SK-N-SH (cell line): ENCODE measurements around the gene ARMCX5. TPM values are rescaled to one million over a fixed set of nuclear protein-coding genes. Genes with fewer than 3 reads are reported as not detected.

Experiments used
- CTCF ChIA-PET: fragments of 300-600, 350-600 bp; formaldehyde crosslinking; extraction: SDS; loops from one replicate; lab custom pipeline; 2021; lab: Yijun Ruan, JAX
- POLR2A ChIA-PET: fragments of 350-600 bp; sonication (Branson Sonifier 250); formaldehyde crosslinking; extraction: SDS; loops from one replicate; lab custom pipeline; 2020; ENCODE audit warnings: antibody characterized with exemption, inconsistent platforms; lab: Yijun Ruan, JAX
- DNase-seq: peaks from one replicate; pipeline ENCODE4 v3.0.0; 2012
- H2AFZ ChIP-seq: fragments of 200-600 bp; sonication (generic); 2 replicates; pipeline ENCODE4 v1.8.1; 2016; ENCODE audit warnings: antibody characterized with exemption, mild to moderate bottlenecking, low read depth
- H3F3A ChIP-seq: fragments of 200-600 bp; sonication (generic); replicated peaks from 2 replicates; pipeline ENCODE3; 2016; ENCODE audit warnings: antibody characterized with exemption, mild to moderate bottlenecking; ENCODE audit not compliant: insufficient read depth
- H3K27ac ChIP-seq, 2 experiments: fragments of 200-500 bp in 1 of 2; fragments of 200-600 bp in 1 of 2; sonication (Bioruptor generic) in 1 of 2; sonication (generic), shearing (Covaris generic) in 1 of 2; 2 replicates each; pipeline versions ENCODE4 v1.5.1 to v1.6.1; 2014 to 2016; ENCODE audit warnings: low read depth in 2 of 2, inconsistent platforms in 1 of 2, low read length in 1 of 2, mild to moderate bottlenecking in 1 of 2, mixed read lengths in 1 of 2
- H3K27me3 ChIP-seq: fragments of 200-600 bp; sonication (generic), shearing (Covaris generic); 2 replicates; pipeline ENCODE4 v1.6.1; 2016; ENCODE audit warnings: mixed run types; ENCODE audit not compliant: insufficient read depth
- H3K36me3 ChIP-seq, 2 experiments: fragments of 200-500 bp in 1 of 2; fragments of 200-600 bp in 1 of 2; sonication (Bioruptor generic) in 1 of 2; sonication (generic) in 1 of 2; replicated peaks in 1 of 2; 2 replicates each; pipeline versions ENCODE3 to v1.5.1; 2014 to 2016; ENCODE audit warnings: low read length in 1 of 2, mild to moderate bottlenecking in 1 of 2; ENCODE audit not compliant: insufficient read depth in 2 of 2, control insufficient read depth in 1 of 2
- H3K4me1 ChIP-seq, 2 experiments: fragments of 200-500 bp in 1 of 2; fragments of 200-600 bp in 1 of 2; sonication (Bioruptor generic) in 1 of 2; sonication (generic), shearing (Covaris generic) in 1 of 2; 2 replicates each; pipeline versions ENCODE4 v1.5.1 to v1.6.1; 2014 to 2016; ENCODE audit warnings: low read depth in 1 of 2, low read length in 1 of 2, mixed run types in 1 of 2; ENCODE audit not compliant: insufficient read depth in 2 of 2, control insufficient read depth in 1 of 2
- H3K4me2 ChIP-seq: fragments of 200-600 bp; sonication (generic), shearing (Covaris generic); 2 replicates; pipeline ENCODE4 v1.6.1; 2017; ENCODE audit warnings: mixed run types
- H3K4me3 ChIP-seq, 2 experiments: fragments of 200-500 bp in 1 of 2; fragments of 200-600 bp in 1 of 2; sonication (Bioruptor generic) in 1 of 2; sonication (generic), shearing (Covaris generic) in 1 of 2; 2 replicates each; pipeline versions ENCODE4 v1.5.1 to v1.8.1; 2014 to 2016; ENCODE audit warnings: low read depth in 2 of 2, inconsistent platforms in 1 of 2, low read length in 1 of 2, mild to moderate bottlenecking in 1 of 2, mixed read lengths in 1 of 2, moderate library complexity in 1 of 2
- H3K79me2 ChIP-seq: fragments of 200-600 bp; sonication (generic); 2 replicates; pipeline ENCODE4 v1.8.1; 2017; ENCODE audit warnings: mild to moderate bottlenecking; ENCODE audit not compliant: insufficient read depth
- H3K9ac ChIP-seq: fragments of 200-600 bp; sonication (generic); 2 replicates; pipeline ENCODE4 v1.6.1; 2017; ENCODE audit warnings: mixed run types
- H3K9me2 ChIP-seq: fragments of 200-600 bp; sonication (generic); 2 replicates; pipeline ENCODE4 v1.6.1; 2017; ENCODE audit warnings: mixed run types
- H3K9me3 ChIP-seq: fragments of 200-600 bp; sonication (generic); 2 replicates; pipeline ENCODE4 v1.6.1; 2017; ENCODE audit warnings: mixed run types, mild to moderate bottlenecking, moderate library complexity
- H4K20me1 ChIP-seq: fragments of 200-600 bp; sonication (generic); 2 replicates; pipeline ENCODE4 v1.6.1; 2017; ENCODE audit warnings: mild to moderate bottlenecking, mixed run types; ENCODE audit not compliant: insufficient read depth
- CHD2 ChIP-seq: fragments of 150-350 bp; IDR thresholded peaks from 2 replicates; pipeline ENCODE4 v1.6.1; 2018; ENCODE audit warnings: low read length; ENCODE audit not compliant: partially characterized antibody
- ELF1 ChIP-seq: IDR thresholded peaks from 2 replicates; pipeline ENCODE4 v1.4.0; 2012
- EZH2phosphoT487 ChIP-seq: fragments of 200-600 bp; sonication (generic); IDR thresholded peaks from 2 replicates; pipeline ENCODE4 v1.6.1; 2017; ENCODE audit warnings: low read depth, mixed run types, mild to moderate bottlenecking, antibody characterized with exemption, moderate library complexity, borderline replicate concordance
- FOXJ3 ChIP-seq: sonication (generic); formaldehyde crosslinking; IDR thresholded peaks from 2 replicates; pipeline ENCODE4 v1.5.1; 2020; ENCODE audit warnings: mild to moderate bottlenecking, missing genetic modification reagents
- GABPA ChIP-seq: IDR thresholded peaks from 2 replicates; pipeline ENCODE4 v1.4.0; 2012; ENCODE audit warnings: low read depth, mild to moderate bottlenecking
- GATA2 ChIP-seq: sonication (generic); formaldehyde crosslinking; IDR thresholded peaks from 2 replicates; pipeline ENCODE4 v1.5.0; 2020; ENCODE audit warnings: mild to moderate bottlenecking, missing genetic modification reagents
- JUND ChIP-seq: IDR thresholded peaks from 2 replicates; pipeline ENCODE4 v1.4.0; 2012
- NRF1 ChIP-seq: IDR thresholded peaks from 2 replicates; pipeline ENCODE4 v1.6.1; 2012; ENCODE audit warnings: low read depth, mild to moderate bottlenecking, low read length
- PBX3 ChIP-seq: IDR thresholded peaks from 2 replicates; pipeline ENCODE4; 2012
- RAD21 ChIP-seq: IDR thresholded peaks from 2 replicates; pipeline ENCODE4 v1.6.1; 2012; ENCODE audit warnings: mild to moderate bottlenecking, low read length
- RXRA ChIP-seq: IDR thresholded peaks from 2 replicates; pipeline ENCODE4 v1.4.0; 2012; ENCODE audit warnings: low read depth, mild to moderate bottlenecking, borderline replicate concordance
- SIN3A ChIP-seq: IDR thresholded peaks from 2 replicates; pipeline ENCODE4 v1.6.1; 2012; ENCODE audit warnings: low read depth, mild to moderate bottlenecking, low read length, moderate library complexity, borderline replicate concordance
- TCF12 ChIP-seq: IDR thresholded peaks from 2 replicates; pipeline ENCODE4 v1.4.0; 2012
- TEAD4 ChIP-seq: IDR thresholded peaks from 2 replicates; pipeline ENCODE4 v1.4.0; 2012; ENCODE audit warnings: mild to moderate bottlenecking, borderline replicate concordance; ENCODE audit not compliant: insufficient read depth
- ZBTB33 ChIP-seq: IDR thresholded peaks from 2 replicates; pipeline ENCODE4 v1.4.0; 2012; ENCODE audit warnings: low read depth, borderline replicate concordance
- WGBS: methylation state at CpG from one replicate; pipeline ENCODE4 v1.1.6; 2017; ENCODE audit warnings: low lambda C conversion rate; 5-methylcytosine and 5-hydroxymethylcytosine counted together
- polyA plus RNA-seq, 3 experiments: library from polyadenylated mRNA; depleted of rRNA; stranded (reverse); fragments of >200 nt; gene quantifications; 2 replicates each; pipeline ENCODE4 v1.2.3, GENCODE V29; 2012
- TF ChIP-seq, protein P1 (sequence below): IDR thresholded peaks from 2 replicates; pipeline ENCODE4 v1.6.1; 2012; ENCODE audit warnings: mild to moderate bottlenecking, low read depth, low read length, moderate library complexity
- TF ChIP-seq, protein P2 (sequence below): IDR thresholded peaks from 2 replicates; pipeline ENCODE4 v1.4.0; 2012; ENCODE audit warnings: low read depth

Gene ARMCX5
- polyA plus RNA-seq, 1 of the 3 experiments (the other 2 are of a cell fraction): 9.6 TPM

GRCh38 chrX:102558607-102559006, 40.7 kb upstream of the ARMCX5 start:
- H3K9me3 ChIP-seq: no peaks in the 10 kb centered on the region
- H3K4me3 ChIP-seq: no peak overlapping the region
- ChIA-PET CTCF (interaction anchor here (0.6 to 1.4 kb wide), 2 partner anchors 11 to 340 kb away, joined by 3 read pairs; no protein-coding TSS in a partner anchor), POLR2A (no interaction called here)
- no peak for TF ChIP-seq ZBTB33
- no peak for TF ChIP-seq FOXJ3 (CRISPR knock-in tag)
- TF ChIP-seq, protein P1, sequence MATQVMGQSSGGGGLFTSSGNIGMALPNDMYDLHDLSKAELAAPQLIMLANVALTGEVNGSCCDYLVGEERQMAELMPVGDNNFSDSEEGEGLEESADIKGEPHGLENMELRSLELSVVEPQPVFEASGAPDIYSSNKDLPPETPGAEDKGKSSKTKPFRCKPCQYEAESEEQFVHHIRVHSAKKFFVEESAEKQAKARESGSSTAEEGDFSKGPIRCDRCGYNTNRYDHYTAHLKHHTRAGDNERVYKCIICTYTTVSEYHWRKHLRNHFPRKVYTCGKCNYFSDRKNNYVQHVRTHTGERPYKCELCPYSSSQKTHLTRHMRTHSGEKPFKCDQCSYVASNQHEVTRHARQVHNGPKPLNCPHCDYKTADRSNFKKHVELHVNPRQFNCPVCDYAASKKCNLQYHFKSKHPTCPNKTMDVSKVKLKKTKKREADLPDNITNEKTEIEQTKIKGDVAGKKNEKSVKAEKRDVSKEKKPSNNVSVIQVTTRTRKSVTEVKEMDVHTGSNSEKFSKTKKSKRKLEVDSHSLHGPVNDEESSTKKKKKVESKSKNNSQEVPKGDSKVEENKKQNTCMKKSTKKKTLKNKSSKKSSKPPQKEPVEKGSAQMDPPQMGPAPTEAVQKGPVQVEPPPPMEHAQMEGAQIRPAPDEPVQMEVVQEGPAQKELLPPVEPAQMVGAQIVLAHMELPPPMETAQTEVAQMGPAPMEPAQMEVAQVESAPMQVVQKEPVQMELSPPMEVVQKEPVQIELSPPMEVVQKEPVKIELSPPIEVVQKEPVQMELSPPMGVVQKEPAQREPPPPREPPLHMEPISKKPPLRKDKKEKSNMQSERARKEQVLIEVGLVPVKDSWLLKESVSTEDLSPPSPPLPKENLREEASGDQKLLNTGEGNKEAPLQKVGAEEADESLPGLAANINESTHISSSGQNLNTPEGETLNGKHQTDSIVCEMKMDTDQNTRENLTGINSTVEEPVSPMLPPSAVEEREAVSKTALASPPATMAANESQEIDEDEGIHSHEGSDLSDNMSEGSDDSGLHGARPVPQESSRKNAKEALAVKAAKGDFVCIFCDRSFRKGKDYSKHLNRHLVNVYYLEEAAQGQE: no peak
- TF ChIP-seq GABPA: no peak
- no peak for TF ChIP-seq ELF1
- no peak for TF ChIP-seq CHD2
- no peak for TF ChIP-seq SIN3A
- no peak for TF ChIP-seq PBX3
- TF ChIP-seq NRF1: no peak
- TF ChIP-seq TEAD4: no peak
- no peak for TF ChIP-seq JUND
- no peak for TF ChIP-seq GATA2 (CRISPR knock-in tag)
- no peak for TF ChIP-seq EZH2phosphoT487
- TF ChIP-seq RXRA: no peak
- TF ChIP-seq TCF12: no peak
- TF ChIP-seq, protein P2, sequence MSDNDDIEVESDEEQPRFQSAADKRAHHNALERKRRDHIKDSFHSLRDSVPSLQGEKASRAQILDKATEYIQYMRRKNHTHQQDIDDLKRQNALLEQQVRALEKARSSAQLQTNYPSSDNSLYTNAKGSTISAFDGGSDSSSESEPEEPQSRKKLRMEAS: no peak
- no peak for TF ChIP-seq RAD21
- H4K20me1 ChIP-seq: no peaks in the 10 kb centered on the region
- H2AFZ ChIP-seq: no peak overlapping the region
- no peaks in the 10 kb centered on the region for H3K9me2 ChIP-seq
- H3F3A ChIP-seq: no peaks in the 10 kb centered on the region
- no peaks in the 10 kb centered on the region for H3K79me2 ChIP-seq
- peaks cover 20% of the 10 kb centered on the region for H3K27me3 ChIP-seq
- no peak for DNase-seq
- H3K9ac ChIP-seq: no peak overlapping the region
- 23% methylated on average over 2 of the region's 2 CpGs for WGBS
- H3K4me2 ChIP-seq: no peak overlapping the region
- no peak overlapping the region for H3K27ac ChIP-seq
- H3K4me1 ChIP-seq: no peaks in the 10 kb centered on the region
- no peaks in the 10 kb centered on the region for H3K36me3 ChIP-seq
